ENCODE data around the gene TMEM140.

- no peak for TF ChIP-seq CTCF (conservative IDR thresholded peaks at IDR 0.05)
- no peak for TF ChIP-seq ZFX (IDR thresholded peaks at IDR 0.05)
Observed at GRCh38 chr7:135210888-135211178, 63.0 kb downstream of the TMEM140 start.

Measured in C4-2B (cell line).